ENCODE results near the gene GRIFIN. TPM values are rescaled to one million over a fixed set of nuclear protein-coding genes. Genes with fewer than 3 reads are reported as not detected.

Gene GRIFIN
- total RNA-seq, 4 donors from 2014 or later, result not detected

- TF ChIP-seq CTCF (IDR thresholded peaks at IDR 0.05; ENCODE audit: low read depth), result no peak
Measured at GRCh38 chr7:2438186-2438585, 38.0 kb downstream of the GRIFIN start.

- TF ChIP-seq CTCF (IDR thresholded peaks at IDR 0.05; ENCODE audit: low read depth), result no peak
Measured at GRCh38 chr7:2437537-2438148, 38.6 kb downstream of the GRIFIN start.

- no peak for TF ChIP-seq CTCF (IDR thresholded peaks at IDR 0.05; ENCODE audit: low read depth)
Measured at GRCh38 chr7:2437136-2437535, 39.1 kb downstream of the GRIFIN start.

- no peak for TF ChIP-seq CTCF (IDR thresholded peaks at IDR 0.05; ENCODE audit: low read depth)
Measured at GRCh38 chr7:2436341-2437104, 39.7 kb downstream of the GRIFIN start.

GRCh38 chr7:2435146-2435545 lies 41.1 kb downstream of the GRIFIN start:
- no peak for TF ChIP-seq CTCF (IDR thresholded peaks at IDR 0.05; ENCODE audit: low read depth)

- TF ChIP-seq CTCF (IDR thresholded peaks at IDR 0.05; ENCODE audit: low read depth), result no peak
Measured at GRCh38 chr7:2433713-2434550, 42.3 kb downstream of the GRIFIN start.
